ENCODE measurements around the gene MCUR1.
"Not testable (repeated sequence)": the region's sequence is repeated elsewhere in the genome, so short reads cannot be mapped to it uniquely, and the experiment has no call there.

MCUR1 gene

DNA sequence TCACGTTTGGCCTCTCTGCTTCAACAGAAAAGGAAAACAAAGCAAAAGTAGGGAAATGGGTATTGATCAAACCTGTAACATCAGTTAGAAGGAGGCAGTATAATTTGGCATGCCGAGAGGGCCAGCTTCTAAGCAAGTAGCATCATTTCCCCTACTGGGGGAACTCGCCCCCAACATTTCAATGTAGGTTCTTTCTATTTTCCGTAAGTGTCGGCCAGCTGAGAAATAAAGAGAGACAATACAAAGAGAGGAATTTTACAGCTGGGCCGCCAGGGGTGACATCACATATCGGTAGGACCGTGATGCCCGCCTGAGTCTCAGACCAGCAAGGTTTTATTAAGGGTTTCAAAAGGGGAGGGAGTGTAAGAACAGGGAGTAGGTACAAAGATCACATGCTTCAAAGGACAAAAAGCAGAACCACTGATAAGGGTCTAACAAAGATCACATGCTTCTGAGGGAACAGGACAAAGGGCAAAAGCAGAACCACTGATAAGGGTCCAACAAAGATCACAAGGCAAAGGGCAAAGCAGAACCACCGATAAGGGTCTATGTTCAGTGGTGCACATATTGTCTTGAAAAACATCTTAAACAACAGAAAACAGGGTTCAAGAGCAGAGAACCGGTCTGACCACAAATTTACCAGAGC lies 14.4 kb upstream of the MCUR1 start:
- DNase-seq (ENCODE audit: low read depth): not testable (repeated sequence)

DNA sequence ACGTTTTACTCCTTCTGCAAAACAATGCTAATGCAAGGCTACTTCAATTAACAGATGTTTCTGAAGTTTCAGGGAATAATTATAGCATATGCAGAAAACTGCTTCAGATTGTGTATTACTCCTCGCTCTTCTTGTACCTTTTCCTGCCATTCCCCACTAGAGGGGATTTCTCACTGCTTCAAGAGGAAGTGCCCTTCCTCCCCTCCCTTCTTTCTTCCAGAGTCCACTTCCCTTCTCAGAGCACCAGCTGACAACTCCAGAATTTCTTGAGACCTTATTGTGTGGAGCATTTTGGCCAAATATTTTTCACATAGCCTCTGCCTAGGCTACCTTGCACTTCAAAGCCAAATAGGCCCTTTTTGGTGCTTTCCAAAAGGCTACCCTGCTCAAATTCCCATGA lies 12.7 kb upstream of the MCUR1 start:
- no peak for DNase-seq (ENCODE audit: low read depth)

DNA sequence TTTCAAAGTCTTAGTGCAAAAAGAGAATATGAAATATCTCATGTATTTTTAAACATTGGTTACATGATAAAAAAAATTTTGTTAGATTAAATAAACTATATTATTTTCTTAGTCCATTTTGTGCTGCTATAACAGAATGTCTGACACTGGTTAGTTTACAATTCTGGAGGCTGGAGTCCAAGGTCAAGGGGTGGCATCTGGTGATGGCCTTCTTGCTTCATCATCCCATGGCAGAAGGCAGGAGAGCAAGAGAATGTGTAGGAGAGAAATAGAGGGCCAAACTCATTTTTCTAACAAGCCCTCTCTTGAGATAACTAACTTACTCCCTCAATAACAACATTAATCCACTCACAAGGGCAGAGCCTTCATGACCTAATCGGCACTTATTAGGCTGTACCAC lies 11.5 kb upstream of the MCUR1 start:
- peak; percentile 4 for DNase-seq (ENCODE audit: low read depth)

DNA sequence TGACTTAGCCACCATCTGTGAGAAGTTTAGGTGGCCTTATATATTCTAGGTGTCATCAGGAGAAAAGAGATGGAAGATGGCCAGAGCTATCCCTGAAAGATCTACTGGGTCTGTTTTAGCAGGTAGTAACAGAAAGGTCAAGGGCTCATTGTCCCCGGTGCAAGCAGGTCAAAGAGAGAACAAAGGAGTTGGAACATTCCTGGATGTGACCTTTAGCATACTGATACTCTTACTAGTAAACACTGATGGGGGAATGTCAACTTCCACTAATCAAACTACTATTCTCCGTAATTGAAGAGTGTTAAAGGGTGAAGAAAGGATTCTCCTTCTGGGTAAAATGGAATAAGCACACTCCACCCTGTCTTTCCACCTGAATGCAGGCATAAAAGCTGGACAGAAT lies 4.0 kb upstream of the MCUR1 start:
- DNase-seq (ENCODE audit: low read depth): no peak

DNA sequence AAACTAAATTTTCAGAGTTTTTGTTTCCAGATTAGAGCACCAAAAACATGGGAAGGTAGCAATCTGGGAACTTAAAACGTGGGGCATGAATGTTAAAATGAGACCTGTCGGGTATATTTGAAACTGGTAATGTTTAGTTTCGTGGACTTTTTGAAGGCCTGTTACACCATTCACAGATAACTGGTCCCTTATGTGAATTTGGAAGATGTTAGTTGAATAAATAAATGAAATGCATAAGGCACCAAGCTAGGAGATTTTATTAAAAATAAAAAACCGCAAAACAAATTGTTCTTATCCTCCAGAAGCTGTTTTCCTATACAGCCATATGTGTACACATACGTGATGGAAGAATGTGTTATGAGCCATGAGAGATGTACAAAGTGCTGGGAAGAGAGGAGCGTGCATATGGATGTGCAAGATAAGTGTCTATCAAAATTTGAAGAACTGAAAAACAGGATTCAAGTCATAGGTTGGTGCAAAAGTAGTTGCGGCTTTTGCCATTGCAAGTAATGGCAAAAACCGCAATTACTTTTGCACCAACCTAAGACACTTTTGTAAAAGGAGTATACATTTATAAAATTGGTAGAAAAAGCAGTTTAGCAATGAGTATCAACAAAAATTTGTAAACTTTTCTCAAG lies 700 bp upstream of the MCUR1 start:
- no peak for DNase-seq (ENCODE audit: low read depth)

DNA sequence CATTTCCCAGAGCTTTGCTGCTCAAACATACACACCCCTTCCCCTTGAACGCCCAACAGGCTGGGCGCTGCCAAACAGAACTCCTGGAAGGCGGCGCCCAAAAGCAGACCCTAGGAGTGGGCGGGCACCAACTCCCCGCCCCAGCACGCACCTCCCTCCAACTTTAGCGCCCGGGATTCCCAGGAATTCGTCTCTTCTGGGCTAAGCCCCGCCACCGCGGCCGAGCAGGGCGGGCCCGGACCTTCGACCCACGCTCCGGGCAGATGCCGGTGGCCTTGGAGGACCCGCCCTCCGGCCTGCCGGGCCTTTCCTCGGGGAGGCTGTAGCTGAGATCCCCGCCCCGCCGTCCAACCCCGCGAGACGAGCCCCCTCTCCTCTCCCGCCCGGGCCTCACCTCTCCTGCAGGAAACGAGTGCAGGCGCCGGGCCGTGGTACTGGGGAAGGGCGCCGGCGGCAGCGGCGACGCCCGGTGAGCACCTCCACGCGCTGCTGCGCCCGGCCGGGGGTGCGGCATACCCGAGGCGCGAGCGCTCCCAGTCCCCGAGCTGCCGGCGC lies 659 bp downstream of the MCUR1 start:
- peak; percentile 43 for DNase-seq (ENCODE audit: low read depth)

DNA sequence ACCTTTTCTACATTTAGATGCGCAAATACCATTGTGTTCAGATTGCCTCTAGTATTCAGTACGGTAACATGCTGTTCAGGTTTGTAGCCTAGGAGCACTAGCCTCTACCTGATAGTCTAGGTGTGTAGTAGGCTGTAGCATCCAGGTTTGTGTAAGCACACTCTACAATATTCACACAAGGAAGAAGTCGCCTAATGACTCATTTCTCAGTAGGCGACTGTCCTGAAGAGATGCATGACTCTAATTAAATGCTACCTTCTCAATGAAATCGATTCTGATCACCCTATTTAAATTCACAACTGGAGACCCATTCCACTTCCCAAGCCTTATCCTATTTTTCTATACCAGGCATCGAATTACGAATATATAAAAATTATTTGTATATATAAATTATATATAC lies 1.3 kb downstream of the MCUR1 start:
- no peak for DNase-seq (ENCODE audit: low read depth)

DNA sequence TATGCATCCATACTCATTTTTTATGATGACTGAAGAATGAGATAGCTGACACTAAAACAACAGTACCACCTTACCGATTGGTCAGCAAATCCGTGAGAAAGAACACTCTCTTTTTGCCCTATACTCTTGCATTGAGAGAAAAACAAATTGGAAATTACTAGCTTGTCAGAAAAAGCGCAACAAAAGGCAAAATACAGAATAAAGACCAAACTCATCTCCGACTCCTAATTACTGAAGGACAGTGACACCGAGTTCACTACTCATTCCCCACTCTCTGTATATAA lies 2.1 kb downstream of the MCUR1 start:
- DNase-seq (ENCODE audit: low read depth): no peak

DNA sequence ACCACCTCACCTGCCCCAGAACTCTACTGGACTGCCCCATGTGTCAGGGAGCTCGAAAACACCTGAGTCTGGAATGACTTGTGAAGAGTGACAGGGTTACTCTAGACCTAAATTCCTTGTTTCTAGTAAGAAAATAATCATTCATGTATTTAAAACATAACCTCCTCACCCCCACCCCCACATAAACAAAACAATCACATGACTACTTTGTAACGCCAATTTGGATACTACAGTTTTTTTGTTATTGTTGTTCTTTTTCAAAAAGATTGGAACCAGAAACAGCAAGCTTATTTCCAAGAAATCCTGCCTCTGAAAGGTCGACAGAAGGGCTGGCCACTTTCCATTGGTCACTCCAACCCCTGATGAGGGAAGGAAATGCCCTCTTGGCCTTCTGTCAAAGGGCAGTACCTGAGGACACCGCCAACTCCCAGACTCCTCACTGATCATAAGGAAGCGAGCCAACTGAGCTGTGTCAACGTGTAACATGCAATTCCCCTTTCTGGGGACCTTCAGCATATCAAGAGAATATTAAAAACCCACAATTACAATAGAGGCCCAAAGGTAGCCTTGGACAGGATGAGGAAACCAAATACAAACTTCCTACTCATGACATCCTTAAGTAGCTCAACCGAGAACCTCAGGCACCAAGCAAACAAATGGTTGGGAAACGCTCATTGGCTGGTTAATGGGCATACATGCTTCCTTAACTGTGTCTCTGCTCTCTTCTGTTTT lies 2.6 kb downstream of the MCUR1 start:
- no peak for DNase-seq (ENCODE audit: low read depth)

DNA sequence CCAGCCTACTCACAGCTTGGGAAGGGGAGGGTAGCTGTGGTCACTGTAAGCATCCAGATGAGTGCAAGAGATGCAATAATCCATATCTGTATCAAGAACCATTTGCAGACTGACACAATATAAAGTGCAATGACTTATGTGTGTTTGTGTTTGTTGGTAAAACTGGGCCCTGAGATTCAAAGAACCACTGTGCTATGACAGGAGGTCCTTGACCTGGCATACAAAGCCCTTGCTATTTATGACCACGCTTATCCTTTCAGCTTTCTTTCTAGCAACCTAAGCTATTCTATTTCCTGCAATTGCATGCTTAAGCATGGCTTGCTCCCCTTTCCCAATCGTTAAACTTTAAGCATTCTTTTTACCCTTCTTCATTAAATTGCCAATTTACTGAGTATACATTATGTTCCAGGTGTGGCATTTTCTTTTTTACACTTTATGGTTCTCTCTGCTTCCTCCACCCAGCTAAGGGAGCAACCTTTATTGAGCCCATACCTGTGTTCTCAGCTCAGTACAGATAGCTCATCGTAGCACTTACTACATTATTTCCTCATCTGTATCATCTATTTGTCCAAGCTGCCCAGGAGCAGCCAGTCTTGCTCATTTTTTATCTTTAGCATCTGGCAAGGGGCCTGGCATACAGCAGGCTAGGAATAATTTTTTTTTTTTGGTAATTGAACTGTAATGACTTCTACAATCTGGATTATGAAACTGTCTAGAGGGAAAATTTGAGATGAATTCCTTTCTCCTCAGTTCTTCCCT lies 3.5 kb downstream of the MCUR1 start:
- peak; percentile 9 for DNase-seq (ENCODE audit: low read depth)

DNA sequence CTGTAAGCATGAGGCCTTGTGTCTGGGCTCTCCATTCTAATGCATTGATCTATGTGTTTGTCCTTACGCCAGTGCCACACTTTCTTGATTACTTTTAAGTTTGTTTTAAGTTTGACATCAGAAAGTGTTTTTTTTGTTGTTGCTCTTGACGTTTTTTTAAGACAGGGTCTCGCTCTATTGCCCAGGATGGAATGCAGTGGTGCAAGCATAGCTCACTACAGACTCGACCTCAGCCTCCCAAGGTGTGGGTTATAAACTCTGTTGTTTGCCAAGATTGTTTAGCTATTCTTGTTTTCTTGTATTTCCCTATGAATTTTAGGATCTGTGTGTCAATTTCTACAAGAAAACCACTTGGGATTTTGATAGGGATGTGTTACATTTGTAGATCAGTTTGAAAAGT lies 5.6 kb downstream of the MCUR1 start:
- DNase-seq (ENCODE audit: low read depth): no peak

DNA sequence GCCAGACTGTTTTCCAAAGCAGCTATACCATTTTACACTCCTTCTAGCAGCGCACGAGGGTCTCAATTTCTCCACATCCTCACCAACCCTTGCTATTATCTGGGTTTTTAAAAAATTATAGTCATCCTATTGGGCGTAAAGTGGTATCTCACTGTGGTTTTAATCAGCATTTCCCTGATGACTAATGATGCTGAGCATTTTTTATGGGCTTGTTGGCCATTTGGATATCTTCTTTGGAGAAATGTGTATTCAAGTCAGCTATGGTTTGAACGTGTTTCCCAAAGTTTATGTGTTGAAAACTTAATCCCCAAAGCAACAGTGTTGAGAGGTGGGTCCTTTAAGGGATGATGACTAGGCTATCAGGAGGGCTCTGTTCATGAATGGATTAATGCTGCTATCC lies 6.7 kb downstream of the MCUR1 start:
- peak; percentile 55 for DNase-seq (ENCODE audit: low read depth)

DNA sequence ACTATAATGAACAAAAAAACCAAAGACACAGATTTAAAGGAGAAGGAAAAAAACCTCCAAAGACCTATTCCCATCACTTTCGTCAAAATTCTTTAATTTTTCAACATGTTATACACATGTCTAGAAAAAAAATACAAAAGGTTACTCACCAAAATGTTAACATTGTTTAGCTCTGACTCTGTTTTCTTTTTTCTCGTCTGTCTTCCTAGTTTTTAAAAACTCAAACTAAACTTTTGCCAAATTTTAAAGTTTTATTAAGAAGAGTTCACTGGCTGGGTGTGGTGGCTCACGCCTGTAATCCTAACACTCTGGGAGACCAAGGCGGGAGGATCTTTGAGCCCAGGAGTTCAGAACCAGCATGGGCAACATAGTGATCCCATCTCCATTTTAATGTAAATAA lies 10.8 kb downstream of the MCUR1 start:
- no peak for DNase-seq (ENCODE audit: low read depth)

DNA sequence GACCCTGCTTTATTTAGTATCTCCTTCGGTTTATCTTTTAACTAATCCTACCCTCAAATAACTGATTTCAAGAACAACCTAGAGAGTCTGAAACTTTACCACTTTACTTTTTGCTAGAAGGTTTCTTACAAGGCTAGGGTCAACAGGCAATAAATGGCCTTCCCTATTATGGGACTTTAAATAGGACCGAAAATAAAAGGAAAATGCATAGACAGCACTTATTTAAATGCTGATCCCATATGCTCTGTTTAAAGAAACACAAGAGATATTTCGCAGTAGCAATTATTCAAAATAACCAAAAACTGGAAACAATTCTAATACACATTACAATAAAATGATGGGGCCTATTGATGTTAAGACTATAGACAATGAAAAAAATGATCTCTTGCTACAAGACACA lies 13.7 kb downstream of the MCUR1 start:
- DNase-seq (ENCODE audit: low read depth): no peak

DNA sequence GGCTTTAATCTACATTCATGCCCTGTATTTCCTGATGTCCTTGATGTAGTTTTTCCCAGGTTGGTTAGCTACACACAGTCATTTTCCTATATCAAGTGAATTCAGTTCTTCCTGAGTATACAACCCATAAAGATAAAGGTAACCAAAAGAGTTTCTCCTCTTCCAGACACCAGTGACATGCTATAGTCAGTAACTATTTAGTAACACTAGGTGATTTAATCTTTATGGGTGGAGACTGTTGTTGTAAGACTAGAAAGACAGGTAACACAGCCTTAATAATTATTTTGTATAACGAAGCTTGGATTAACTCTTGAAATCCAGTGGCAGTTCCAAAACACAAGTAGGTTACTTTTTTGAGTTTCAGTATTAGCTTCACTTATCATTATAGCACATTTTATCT lies 17.6 kb downstream of the MCUR1 start:
- DNase-seq (ENCODE audit: low read depth): no peak

DNA sequence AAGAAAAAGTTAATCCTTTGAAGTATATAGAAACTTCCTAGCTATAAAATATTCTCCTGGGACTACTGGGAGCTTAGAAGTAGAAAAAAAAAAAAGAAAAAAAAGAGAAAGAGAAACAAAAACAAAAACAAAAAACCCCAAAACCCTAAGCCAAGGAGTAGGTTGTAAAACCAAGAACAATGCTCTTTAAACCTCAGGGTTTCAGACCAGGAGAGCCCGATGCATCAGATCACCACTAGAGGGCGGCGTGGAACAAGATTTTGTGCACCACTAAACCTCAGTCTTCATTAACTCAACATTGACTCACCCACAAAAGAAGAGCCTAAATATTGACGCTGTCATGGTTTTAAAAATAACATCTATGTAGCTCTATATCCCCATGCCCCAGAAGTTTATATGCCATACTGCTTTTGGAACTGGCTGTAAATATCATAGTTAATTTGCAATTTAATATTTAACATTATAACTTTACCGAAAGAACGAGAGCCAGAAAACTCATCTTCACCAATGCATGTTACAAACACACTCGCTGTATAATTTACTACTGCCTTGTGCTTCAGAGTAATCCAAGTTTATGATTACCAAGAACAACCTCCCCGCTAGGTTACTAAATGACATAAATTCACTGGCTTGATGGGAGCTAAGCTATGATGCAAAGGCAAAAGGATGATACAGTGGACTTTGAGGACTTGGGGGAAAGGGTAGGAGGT lies 19.2 kb downstream of the MCUR1 start:
- peak; percentile 73 for DNase-seq (ENCODE audit: low read depth)

DNA sequence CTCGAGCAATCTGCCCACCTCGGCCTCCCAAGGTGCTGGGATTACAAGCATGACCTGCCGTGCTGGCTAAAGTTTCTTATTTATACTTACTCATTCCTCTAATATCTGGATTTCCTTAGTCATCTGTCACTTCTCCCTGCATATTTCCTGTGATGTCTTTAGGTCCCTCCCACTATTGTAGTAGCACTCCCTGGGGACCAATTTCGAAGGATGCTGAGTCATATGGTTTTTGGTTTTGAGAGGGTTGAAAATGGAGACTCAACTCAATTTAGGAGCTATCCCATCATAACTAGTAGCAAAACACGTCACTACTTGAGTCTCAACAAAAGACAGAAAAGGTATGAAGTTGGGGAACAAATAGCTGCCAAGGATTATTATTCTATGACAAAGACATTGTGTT lies 20.2 kb downstream of the MCUR1 start:
- no peak for DNase-seq (ENCODE audit: low read depth)

DNA sequence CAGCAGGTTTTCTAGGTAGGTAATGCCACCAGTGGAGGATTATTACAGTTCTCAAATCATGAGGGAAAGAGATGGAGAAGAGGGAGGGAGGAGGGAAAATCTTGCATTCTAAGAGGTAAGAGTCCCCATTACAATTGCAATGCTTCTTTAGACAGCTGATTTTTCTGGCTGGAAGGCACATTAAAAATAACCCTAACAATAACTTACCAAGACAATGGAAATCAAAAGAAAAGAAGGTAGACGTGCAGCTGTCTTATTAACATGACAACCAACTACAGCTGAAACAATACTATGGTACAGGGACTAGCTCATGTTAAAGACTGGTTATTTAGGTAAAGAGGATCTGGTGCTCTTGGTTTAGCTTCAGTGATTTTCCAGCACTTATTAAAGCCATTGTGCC lies 24.6 kb downstream of the MCUR1 start:
- DNase-seq (ENCODE audit: low read depth): no peak

DNA sequence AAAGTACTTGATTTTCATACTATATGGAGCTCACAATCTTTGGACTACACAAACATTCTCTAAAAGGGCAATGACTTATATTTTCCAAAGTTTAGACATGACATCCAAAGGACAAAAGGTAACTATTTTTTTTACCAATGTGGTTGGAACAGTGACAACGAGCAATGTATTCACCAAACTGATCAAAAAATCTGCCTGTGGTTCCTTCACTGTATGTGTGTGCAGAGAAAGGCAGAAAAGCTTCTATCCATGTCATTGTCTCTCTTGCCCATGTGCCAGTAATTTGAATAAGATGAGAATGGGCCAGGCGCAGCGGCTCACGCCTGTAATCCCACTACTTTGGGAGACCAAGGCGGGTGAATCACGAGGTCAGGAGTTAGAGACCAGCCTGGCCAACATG lies 25.5 kb downstream of the MCUR1 start:
- DNase-seq (ENCODE audit: low read depth): no peak

DNA sequence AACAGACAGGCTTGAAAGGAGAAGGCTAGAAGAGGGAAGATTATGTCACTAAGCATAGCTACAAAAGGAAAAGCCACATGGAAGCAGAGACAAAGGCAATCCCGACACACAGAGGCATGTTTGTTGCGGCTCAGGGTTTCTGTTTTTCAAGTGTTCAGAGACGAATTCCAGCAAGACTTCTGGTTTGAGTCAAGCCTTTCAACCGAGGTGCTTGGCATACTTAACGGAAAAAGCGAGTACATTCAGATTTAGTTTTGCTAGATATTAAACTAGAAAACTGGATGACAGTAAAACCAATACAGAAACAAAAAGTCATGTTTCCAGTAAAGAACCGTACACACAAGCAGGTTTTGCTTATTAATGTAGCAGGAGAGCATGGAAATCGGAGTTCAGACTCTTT lies 27.2 kb downstream of the MCUR1 start:
- peak; percentile 60 for DNase-seq (ENCODE audit: low read depth)

DNA sequence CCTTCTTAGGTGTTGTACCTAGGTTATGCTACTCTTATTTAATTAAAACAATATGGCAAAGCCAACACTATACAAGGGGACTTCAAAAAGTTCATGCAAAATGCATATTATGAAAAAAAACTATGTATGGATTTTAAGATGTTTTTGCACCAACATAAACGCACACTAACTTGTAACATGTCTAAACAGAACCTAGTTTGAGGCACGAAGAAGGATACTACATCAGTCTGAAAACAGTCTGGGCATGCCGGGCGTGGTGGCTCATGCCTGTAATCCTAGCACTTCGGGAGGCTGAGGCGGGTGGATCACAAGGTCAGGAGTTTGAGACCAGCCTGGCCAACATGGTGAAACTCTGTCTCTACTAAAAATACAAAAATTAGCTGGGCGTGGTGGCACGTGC lies 34.2 kb downstream of the MCUR1 start:
- DNase-seq (ENCODE audit: low read depth): not testable (repeated sequence)

DNA sequence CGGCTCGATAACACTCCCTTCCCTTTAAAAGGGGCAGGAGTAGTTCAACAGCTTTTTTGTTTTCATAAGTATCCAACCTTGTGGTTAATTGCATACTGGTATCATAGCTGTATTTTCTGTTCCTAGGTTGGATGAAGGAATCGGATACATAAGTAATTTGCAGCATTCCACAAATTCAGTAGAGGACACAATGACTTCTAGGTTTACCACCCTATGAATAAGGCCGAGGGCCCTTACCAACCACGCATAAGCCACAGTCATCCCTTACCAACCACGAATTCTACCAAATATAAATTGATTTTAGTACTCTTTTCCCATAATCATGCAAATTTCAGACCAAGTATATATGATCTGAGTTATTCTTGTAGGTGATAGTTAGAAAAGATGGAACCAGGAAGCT lies 36.3 kb downstream of the MCUR1 start:
- no peak for DNase-seq (ENCODE audit: low read depth)
